T-cell (primary cell): Measurements from ENCODE around the gene TADA3. TPM values are rescaled to one million over a fixed set of nuclear protein-coding genes. Genes with fewer than 3 reads are reported as not detected.

ENCODE experiments used
- ATAC-seq, 4 experiments: fragments of 200-7000 bp in 3 of 4; fragments of 150-1000 bp in 1 of 4; cut with Tn5 transposase; replicated peaks in 1 of 4; 1 replicate in 3 of 4; 2 replicates in 1 of 4; pipeline ENCODE4 v1.10.0; 2021; ENCODE audit warnings: moderate library complexity in 3 of 4, mild to moderate bottlenecking in 2 of 4, moderate number of reproducible peaks in 1 of 4
- CTCF ChIA-PET, 2 donors: fragments of 300-600 bp; sonication (Branson Sonifier 250); formaldehyde crosslinking; loops; one replicate each; lab custom pipeline; 2022; ENCODE audit warnings: antibody characterized with exemption in 2 of 2; lab: Charles Lee
- POLR2A ChIA-PET, 2 donors: fragments of 300-600 bp; sonication (Branson Sonifier 250); formaldehyde crosslinking; loops; one replicate each; lab custom pipeline; 2022; ENCODE audit warnings: antibody characterized with exemption in 2 of 2; lab: Charles Lee
- DNase-seq, 35 experiments: peaks; one replicate each; pipeline versions ENCODE4 v3.0.0 to v3.0.0-alpha.2; 2013 to 2023
- H3K27ac ChIP-seq: one replicate; pipeline ENCODE4 v1.5.1; 2013; ENCODE audit warnings: low read length
- H3K27me3 ChIP-seq, 2 experiments: replicated peaks in 1 of 2; 1 replicate in 1 of 2; 2 replicates in 1 of 2; pipeline versions ENCODE4 v1.6.1 to v1.7.0; 2013; ENCODE audit warnings: low read length in 1 of 2, mixed read lengths in 1 of 2; ENCODE audit not compliant: control insufficient read depth in 2 of 2, insufficient read depth in 2 of 2; ENCODE audit errors: extremely low read depth in 1 of 2
- H3K36me3 ChIP-seq, 2 donors: 1 replicate in 1 of 2; 2 replicates in 1 of 2; pipeline versions ENCODE4 v1.6.1 to v1.7.0; 2013; ENCODE audit warnings: low read length in 1 of 2; ENCODE audit not compliant: control insufficient read depth in 2 of 2, insufficient read depth in 1 of 2; ENCODE audit errors: extremely low read depth in 1 of 2
- H3K4me1 ChIP-seq, 2 experiments: 1 replicate in 1 of 2; 2 replicates in 1 of 2; pipeline versions ENCODE4 v1.6.1 to v1.7.0; 2013; ENCODE audit warnings: low read length in 2 of 2, mixed read lengths in 1 of 2; ENCODE audit not compliant: insufficient read depth in 2 of 2, control insufficient read depth in 1 of 2; ENCODE audit errors: extremely low read depth in 1 of 2
- H3K4me3 ChIP-seq, 2 donors: 1 replicate in 1 of 2; 2 replicates in 1 of 2; pipeline versions ENCODE4 v1.5.1 to v1.7.0; 2013; ENCODE audit warnings: mild to moderate bottlenecking in 2 of 2, low read length in 1 of 2, moderate library complexity in 1 of 2; ENCODE audit not compliant: control insufficient read depth in 1 of 2; ENCODE audit errors: extremely low read depth in 1 of 2
- H3K9me3 ChIP-seq: 2 replicates; pipeline ENCODE4 v1.7.0; 2013
- H3K27ac Mint-ChIP-seq, 2 donors: one replicate each; pipeline ENCODE4 v1.8.0; 2020 to 2021; ENCODE audit warnings: mild to moderate bottlenecking in 2 of 2, mixed read lengths in 2 of 2
- H3K27me3 Mint-ChIP-seq, 2 donors: one replicate each; pipeline ENCODE4 v1.8.0; 2021 to 2022; ENCODE audit warnings: mixed read lengths in 2 of 2
- H3K36me3 Mint-ChIP-seq: one replicate; pipeline ENCODE4 v1.8.0; 2021; ENCODE audit warnings: mixed read lengths
- H3K4me1 Mint-ChIP-seq, 3 donors: one replicate each; pipeline ENCODE4 v1.8.0; 2020 to 2022; ENCODE audit warnings: mixed read lengths in 3 of 3, mild to moderate bottlenecking in 1 of 3
- H3K4me3 Mint-ChIP-seq, 3 donors: one replicate each; pipeline ENCODE4 v1.8.0; 2020 to 2022; ENCODE audit warnings: mild to moderate bottlenecking in 3 of 3, mixed read lengths in 3 of 3, moderate library complexity in 3 of 3
- H3K9me3 Mint-ChIP-seq, 3 donors: one replicate each; pipeline ENCODE4 v1.8.0; 2020 to 2022; ENCODE audit warnings: mixed read lengths in 3 of 3
- WGBS: methylation state at CpG from one replicate; pipeline ENCODE4 v1.1.5; 2013; ENCODE audit warnings: missing lambda C conversion rate; ENCODE audit not compliant: insufficient coverage; 5-methylcytosine and 5-hydroxymethylcytosine counted together
- total RNA-seq, 35 experiments: library from RNA in 6 of 35; stranded (reverse) in 6 of 35; fragments of 120-200 nt in 1 of 35; gene quantifications; one replicate each; pipeline versions ENCODE4 v1.2.1 to v1.2.4 and lab custom pipeline; 2013 to 2026

Gene TADA3
- total RNA-seq, 5 donors from 2014 or later (not counting 1 experiment from before 2014, with no cell fraction given) = 29.1 to 46.5 (median 41.1) TPM

GRCh38 chr3:9739181-9739580 is 53.1 kb downstream of the TADA3 start:
- no peaks in the 10 kb centered on the region for H3K27me3 ChIP-seq
- no peak overlapping the region for H3K4me3 ChIP-seq
- H3K4me1 Mint-ChIP-seq = peaks cover 18 to 28% (median 26%) of the 10 kb centered on the region in 3 donors
- no peaks in the 10 kb centered on the region for H3K9me3 Mint-ChIP-seq
- ChIA-PET POLR2A (no interaction called here), CTCF (interaction anchor here in 1 of 2 donors (0.9 kb wide), 1 partner anchor 12 kb away, joined by 5 read pairs; no protein-coding TSS in a partner anchor)
- H3K36me3 Mint-ChIP-seq = peaks cover 66% of the 10 kb centered on the region
- no peak overlapping the region for H3K27ac Mint-ChIP-seq
- no peak overlapping the region for H3K27ac ChIP-seq
- no peaks in the 10 kb centered on the region for H3K27me3 Mint-ChIP-seq
- ATAC-seq (no peak), DNase-seq (no peak)
- 96% methylated on average over 15 of the region's 15 CpGs for WGBS
- no peak overlapping the region for H3K4me3 Mint-ChIP-seq
- H3K9me3 ChIP-seq = no peaks in the 10 kb centered on the region
- peaks cover 28 to 94% of the 10 kb centered on the region in 2 donors for H3K36me3 ChIP-seq
- H3K4me1 ChIP-seq = peaks cover 0 to 15% of the 10 kb centered on the region in 2 experiments

- Mint-ChIP-seq H3K9me3 (no peaks in the 10 kb centered on the region), H3K4me1 (peaks cover 38 to 48% (median 46%) of the 10 kb centered on the region in 3 donors), H3K27me3 (no peaks in the 10 kb centered on the region), H3K36me3 (peaks cover 56% of the 10 kb centered on the region), H3K27ac (peak overlapping the region in 1 of 2 donors; percentile 41), H3K4me3 (no peak overlapping the region)
- H3K27me3 ChIP-seq = no peaks in the 10 kb centered on the region
- DNase-seq (no peak), ATAC-seq (no peak)
- H3K36me3 ChIP-seq = peaks cover 18 to 76% of the 10 kb centered on the region in 2 donors
- WGBS = no CpG with 5 or more reads among the region's 2 CpGs
- H3K9me3 ChIP-seq = no peaks in the 10 kb centered on the region
- peaks cover 5 to 36% of the 10 kb centered on the region in 2 experiments for H3K4me1 ChIP-seq
- H3K4me3 ChIP-seq = no peak overlapping the region
- ChIA-PET CTCF (interaction anchor here (0.5 to 1.2 kb wide), 6 partner anchors 9 to 97 kb away, joined by 3 to 5 read pairs (median 4); partner anchors contain the start of gene OGG1 (in 1 of the 2)), POLR2A (no interaction called here)
- H3K27ac ChIP-seq = no peak overlapping the region
These were observed 55.4 kb downstream of the TADA3 start for GRCh38 chr3:9736831-9737230.

GRCh38 chr3:9732740-9733115 is 59.5 kb downstream of the TADA3 start:
- Histone ChIP-seq H3K36me3 (peaks cover 0 to 36% of the 10 kb centered on the region in 2 donors), H3K4me3 (peak overlapping the region; percentile 66 to 90), H3K4me1 (peaks cover 9 to 42% of the 10 kb centered on the region in 2 experiments), H3K9me3 (no peaks in the 10 kb centered on the region), H3K27ac (peak overlapping the region; percentile 79), H3K27me3 (no peaks in the 10 kb centered on the region)
- Mint-ChIP-seq H3K4me1 (peaks cover 55 to 61% (median 60%) of the 10 kb centered on the region in 3 donors), H3K27ac (peak overlapping the region; percentile 92 to 93), H3K27me3 (no peaks in the 10 kb centered on the region), H3K9me3 (no peaks in the 10 kb centered on the region), H3K36me3 (peaks cover 28% of the 10 kb centered on the region), H3K4me3 (peak overlapping the region; percentile 83 to 91 (median 83))
- ChIA-PET POLR2A (no interaction called here), CTCF (interaction anchor here (0.9 to 1.3 kb wide), 2 partner anchors 17 kb away, joined by 4 to 5 read pairs; partner anchors contain the start of gene OGG1 (in 1 of the 2))
- ATAC-seq (no peak), DNase-seq (no peak)
- WGBS = 10% methylated on average over 2 of the region's 7 CpGs

GRCh38 chr3:9732080-9732739 is 60.1 kb downstream of the TADA3 start:
- Mint-ChIP-seq H3K9me3 (no peaks in the 10 kb centered on the region), H3K27me3 (no peaks in the 10 kb centered on the region), H3K36me3 (peaks cover 28% of the 10 kb centered on the region), H3K4me1 (peaks cover 60 to 65% (median 64%) of the 10 kb centered on the region in 3 donors), H3K27ac (peak overlapping the region; percentile 92 to 93), H3K4me3 (peak overlapping the region; percentile 83 to 91 (median 83))
- under 1% methylated on average over 41 of the region's 41 CpGs for WGBS
- peaks cover 12 to 47% of the 10 kb centered on the region in 2 experiments for H3K4me1 ChIP-seq
- POLR2A ChIA-PET = no interaction called here
- peak overlapping the region; percentile 66 to 90 for H3K4me3 ChIP-seq
- peak overlapping the region; percentile 79 for H3K27ac ChIP-seq
- CTCF ChIA-PET = interaction anchor here in 1 of 2 donors (0.9 kb wide), 1 partner anchor 18 kb away, joined by 4 read pairs; no protein-coding TSS in a partner anchor
- ATAC-seq = no peak
- H3K9me3 ChIP-seq = no peaks in the 10 kb centered on the region
- H3K27me3 ChIP-seq = no peaks in the 10 kb centered on the region
- H3K36me3 ChIP-seq = peaks cover 0 to 31% of the 10 kb centered on the region in 2 donors
- peak in 31 of 35 experiments; percentile 12 to 55 (median 32) for DNase-seq

GRCh38 chr3:9731206-9732079 is 60.8 kb downstream of the TADA3 start, which contains the start of gene BRPF1:
TSS of gene BRPF1 (plus strand) at chr3:9731735. CDS start at chr3:9734141, 2,406 bp downstream.
- H3K4me1 ChIP-seq = peaks cover 15 to 53% of the 10 kb centered on the region in 2 experiments
- under 1% methylated on average over 74 of the region's 88 CpGs for WGBS

More at GRCh38 chr3:9731206-9732079, 60.8 kb downstream of the TADA3 start, which contains the start of gene BRPF1:
- ATAC-seq (peak; percentile 92 to 95 (median 94)), DNase-seq (peak; percentile 94 to 100 (median 99))
- Mint-ChIP-seq H3K36me3 (peaks cover 22% of the 10 kb centered on the region), H3K27ac (peak within 1 kb of the TSS; percentile 93 to 98), H3K4me1 (peaks cover 61 to 66% (median 66%) of the 10 kb centered on the region in 3 donors), H3K27me3 (no peaks in the 10 kb centered on the region), H3K9me3 (no peaks in the 10 kb centered on the region), H3K4me3 (peak within 1 kb of the TSS; percentile 83 to 91 (median 90))
- Histone ChIP-seq H3K36me3 (peaks cover 0 to 23% of the 10 kb centered on the region in 2 donors), H3K27ac (peak within 1 kb of the TSS; percentile 79), H3K27me3 (no peaks in the 10 kb centered on the region), H3K9me3 (no peaks in the 10 kb centered on the region), H3K4me3 (peak within 1 kb of the TSS; percentile 66 to 90)
- POLR2A ChIA-PET = interaction anchor here in 1 of 2 donors (0.6 to 0.8 kb wide), 2 partner anchors 162 to 336 kb away, joined by 3 to 9 read pairs; no protein-coding TSS in a partner anchor
- CTCF ChIA-PET = interaction anchor here (0.6 to 1.6 kb wide), 5 partner anchors 16 to 227 kb away, joined by 3 to 4 read pairs (median 4); partner anchors contain the start of genes ARPC4 (in 1 of the 2) and MTMR14 (in 1 of the 2)
